NCI-H2029 (cell line): ENCODE results near the gene SLC10A3.

Experiments used
- DNase-seq: peaks from one replicate; lab custom pipeline; 2025; lab: John Stamatoyannopoulos, UW

Gene SLC10A3

DNA sequence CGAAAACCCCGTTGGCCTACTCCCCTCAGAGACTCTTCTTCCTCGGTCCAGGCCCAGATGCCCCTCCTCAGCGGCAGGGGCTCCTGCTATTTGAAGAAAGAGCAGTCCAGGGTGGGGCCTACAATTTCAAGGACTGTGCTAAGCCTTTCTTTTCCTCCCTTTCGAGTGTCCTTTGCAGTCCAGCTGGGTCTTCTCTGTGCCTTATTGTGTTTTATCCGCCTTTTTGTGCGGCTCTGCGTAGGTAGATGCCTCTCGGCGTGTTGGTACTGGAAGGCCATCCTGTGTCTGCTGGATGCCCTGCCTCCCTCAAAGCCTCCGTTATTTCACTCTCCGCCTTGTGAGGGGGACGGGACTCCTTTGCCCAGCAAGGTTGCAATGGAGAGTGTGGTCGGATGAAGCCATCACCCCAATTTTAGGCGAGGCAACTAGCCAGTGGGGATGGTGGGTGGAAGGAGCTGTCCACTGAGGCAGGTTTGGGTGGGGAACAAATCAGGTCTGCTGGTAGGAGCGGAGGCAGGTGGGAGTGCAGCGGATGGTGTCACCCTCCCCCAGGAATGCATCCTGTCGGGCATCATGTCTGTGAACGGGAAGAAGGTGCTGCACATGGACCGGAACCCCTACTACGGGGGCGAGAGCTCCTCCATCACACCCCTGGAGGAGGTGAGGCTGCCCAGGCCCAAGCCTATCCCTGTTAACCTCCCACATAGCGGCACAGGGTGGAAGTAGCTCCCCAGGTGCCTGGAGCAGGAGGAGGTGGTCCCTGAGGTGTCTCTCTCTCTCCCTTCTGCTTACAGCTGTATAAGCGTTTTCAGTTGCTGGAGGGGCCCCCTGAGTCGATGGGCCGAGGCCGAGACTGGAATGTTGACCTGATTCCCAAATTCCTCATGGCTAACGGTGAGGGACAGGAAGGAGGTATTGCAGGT lies 52.2 kb downstream of the SLC10A3 start:
- no peak for DNase-seq
